HG03442 (cell line): ENCODE measurements around the gene DDX20.

ENCODE experiments used
- ATAC-seq: cut with Tn5 transposase; IDR thresholded peaks from one replicate; pipeline ENCODE4 v1.9.1; 2021; ENCODE audit warnings: mild to moderate bottlenecking, moderate library complexity; ENCODE audit not compliant: unreplicated experiment

DDX20 gene, protein sequence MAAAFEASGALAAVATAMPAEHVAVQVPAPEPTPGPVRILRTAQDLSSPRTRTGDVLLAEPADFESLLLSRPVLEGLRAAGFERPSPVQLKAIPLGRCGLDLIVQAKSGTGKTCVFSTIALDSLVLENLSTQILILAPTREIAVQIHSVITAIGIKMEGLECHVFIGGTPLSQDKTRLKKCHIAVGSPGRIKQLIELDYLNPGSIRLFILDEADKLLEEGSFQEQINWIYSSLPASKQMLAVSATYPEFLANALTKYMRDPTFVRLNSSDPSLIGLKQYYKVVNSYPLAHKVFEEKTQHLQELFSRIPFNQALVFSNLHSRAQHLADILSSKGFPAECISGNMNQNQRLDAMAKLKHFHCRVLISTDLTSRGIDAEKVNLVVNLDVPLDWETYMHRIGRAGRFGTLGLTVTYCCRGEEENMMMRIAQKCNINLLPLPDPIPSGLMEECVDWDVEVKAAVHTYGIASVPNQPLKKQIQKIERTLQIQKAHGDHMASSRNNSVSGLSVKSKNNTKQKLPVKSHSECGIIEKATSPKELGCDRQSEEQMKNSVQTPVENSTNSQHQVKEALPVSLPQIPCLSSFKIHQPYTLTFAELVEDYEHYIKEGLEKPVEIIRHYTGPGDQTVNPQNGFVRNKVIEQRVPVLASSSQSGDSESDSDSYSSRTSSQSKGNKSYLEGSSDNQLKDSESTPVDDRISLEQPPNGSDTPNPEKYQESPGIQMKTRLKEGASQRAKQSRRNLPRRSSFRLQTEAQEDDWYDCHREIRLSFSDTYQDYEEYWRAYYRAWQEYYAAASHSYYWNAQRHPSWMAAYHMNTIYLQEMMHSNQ

GRCh38 chr1:111755331-111756123 lies at the start of gene DDX20:
DDX20 (plus strand) TSS chr1:111755901; CDS start chr1:111755925, 24 bp downstream.
- ATAC-seq = peak; percentile 88

DNA sequence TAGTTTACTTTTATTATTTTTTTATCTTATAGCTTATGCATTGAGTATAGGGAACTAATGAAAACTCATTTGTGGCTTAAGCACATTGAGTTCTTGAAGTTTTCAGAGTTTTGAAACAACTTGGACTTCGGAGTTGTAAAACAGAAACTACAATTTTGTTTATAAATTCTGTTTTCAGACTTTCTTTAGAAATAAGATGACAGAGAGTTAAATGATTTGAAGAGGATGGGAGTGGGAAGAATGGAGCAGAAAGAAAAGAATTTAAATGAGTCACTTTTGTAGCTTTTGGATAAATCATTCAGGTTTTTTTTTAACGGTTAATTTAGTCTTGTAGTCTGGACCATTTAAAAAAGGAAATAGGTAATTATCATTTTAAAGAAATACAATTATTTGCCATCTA lies 48.8 kb upstream of the DDX20 start:
- no peak for ATAC-seq

- no peak for ATAC-seq
These were observed 47.8 kb upstream of the DDX20 start for GRCh38 chr1:111707906-111708305.

- ATAC-seq = no peak
These were observed 45.7 kb upstream of the DDX20 start for GRCh38 chr1:111709986-111710385.

- no peak for ATAC-seq
These were observed 39.4 kb upstream of the DDX20 start for GRCh38 chr1:111716333-111716732.

GRCh38 chr1:111717450-111717849 lies 38.3 kb upstream of the DDX20 start:
- ATAC-seq = no peak

- no peak for ATAC-seq
These were observed 36.6 kb upstream of the DDX20 start for GRCh38 chr1:111719135-111719534.

DNA sequence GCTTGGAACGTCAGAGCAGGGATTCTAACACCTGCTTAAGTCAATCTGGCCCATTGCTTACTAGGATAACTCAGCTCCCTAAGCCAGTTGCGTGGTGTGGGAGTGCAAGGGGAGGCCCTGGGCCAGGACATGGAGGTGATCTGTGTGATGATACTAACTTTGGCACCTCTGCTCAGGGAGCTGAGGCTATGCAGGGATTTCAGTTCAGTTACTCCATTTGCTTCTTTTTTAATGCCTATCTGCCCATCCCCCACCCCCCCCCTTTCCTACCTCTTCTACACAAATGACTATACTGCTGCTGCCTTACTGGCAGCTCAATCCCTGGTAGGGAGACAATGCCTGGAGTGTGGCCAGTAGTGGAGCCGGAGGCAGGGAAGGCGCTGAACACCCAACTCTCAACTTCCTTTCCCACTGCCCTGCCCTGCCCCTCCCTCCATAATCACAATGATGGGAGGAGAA lies 36.0 kb upstream of the DDX20 start:
- no peak for ATAC-seq

- no peak for ATAC-seq
These were observed 35.3 kb upstream of the DDX20 start for GRCh38 chr1:111720274-111720976.

GRCh38 chr1:111720977-111721786 lies 34.5 kb upstream of the DDX20 start:
- ATAC-seq = no peak

DNA sequence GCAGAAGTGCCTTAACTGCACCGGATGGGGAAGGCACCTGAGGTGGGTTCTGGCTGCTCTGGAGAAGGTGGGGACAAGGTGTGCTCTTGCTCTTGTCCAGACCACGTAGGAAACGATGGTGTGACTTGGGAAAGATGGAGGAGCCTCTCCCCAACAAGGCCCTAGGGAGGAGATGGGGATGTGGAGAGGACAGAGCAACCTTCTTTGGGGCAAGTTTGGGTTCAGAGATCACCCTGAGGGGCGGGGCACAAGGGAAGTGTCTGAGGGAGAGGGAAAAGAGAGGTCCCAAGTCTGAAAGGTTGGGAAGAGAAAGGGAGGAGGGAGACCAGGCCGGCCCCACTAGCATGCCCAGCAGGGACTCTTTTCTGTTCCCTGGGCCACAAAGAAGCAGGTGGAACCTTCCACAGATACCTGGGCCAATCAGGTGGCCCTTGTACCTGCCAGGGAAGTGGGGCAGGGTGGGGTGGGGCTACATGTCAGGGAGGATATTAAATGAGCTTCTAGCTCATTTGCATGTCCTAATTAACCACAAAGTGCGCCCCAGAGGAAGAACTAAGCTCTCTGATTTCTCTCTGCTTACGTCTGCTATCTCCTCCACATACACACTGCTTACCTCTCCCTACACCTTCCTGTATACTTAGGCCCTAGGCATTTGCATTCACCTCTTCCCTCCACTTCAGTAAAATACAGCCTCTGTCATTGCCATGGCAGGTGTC lies 32.5 kb upstream of the DDX20 start:
- ATAC-seq = no peak

- ATAC-seq = no peak
These were observed 31.8 kb upstream of the DDX20 start for GRCh38 chr1:111723871-111724270.

- no peak for ATAC-seq
These were observed 30.5 kb upstream of the DDX20 start for GRCh38 chr1:111725192-111725591.

DNA sequence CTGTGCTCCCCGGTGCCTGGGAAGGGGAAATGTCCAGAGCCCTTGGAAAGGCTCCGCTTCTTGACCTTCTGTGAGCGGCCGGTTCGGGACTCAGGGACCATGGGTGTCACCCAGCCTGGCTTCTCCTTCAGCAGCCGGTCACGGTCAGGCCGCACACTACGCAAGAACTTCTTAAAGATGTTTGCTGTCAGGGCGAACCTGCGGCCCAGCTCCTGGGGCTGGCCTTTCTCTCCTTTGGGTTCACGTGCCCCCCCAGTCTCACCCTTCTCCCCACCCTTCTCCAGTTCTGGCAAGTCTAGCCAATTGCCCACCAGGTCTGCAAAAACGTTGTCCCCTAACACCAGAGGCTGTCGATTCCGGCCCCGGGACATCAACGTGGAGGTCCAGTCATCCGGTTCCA lies 28.6 kb upstream of the DDX20 start:
- no peak for ATAC-seq

DNA sequence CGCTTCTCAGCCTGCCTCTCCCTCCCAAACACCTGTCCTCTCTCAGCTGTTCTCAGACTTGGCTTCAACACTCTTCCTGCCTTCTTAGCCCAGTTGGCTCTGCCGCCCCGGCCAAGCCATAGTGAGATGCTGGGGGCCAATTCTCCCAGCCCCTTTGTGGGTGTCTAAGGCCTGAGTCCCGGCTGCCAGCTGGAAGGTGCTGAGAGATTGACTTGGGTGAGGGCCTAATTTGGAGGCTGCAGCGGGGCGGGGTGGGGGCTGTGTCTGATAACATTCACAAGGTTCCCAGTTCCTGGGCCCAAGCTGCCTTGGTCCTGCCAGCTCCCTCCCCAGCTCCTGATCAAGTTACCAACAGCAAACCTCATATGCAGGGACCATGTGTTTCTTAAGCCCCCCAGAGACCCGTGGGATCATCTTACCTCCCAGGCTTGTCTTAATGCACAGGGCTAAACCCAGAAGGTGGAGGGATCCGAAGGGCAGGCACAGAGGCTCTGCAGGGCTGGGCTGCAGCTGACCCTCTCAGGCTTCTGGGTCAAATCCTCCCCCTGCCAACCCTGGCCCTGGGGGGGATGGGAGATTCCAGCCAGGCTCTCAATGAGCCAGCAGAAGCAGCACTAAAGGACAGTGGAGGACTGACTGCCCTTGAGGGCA lies 26.3 kb upstream of the DDX20 start:
- ATAC-seq = no peak

DNA sequence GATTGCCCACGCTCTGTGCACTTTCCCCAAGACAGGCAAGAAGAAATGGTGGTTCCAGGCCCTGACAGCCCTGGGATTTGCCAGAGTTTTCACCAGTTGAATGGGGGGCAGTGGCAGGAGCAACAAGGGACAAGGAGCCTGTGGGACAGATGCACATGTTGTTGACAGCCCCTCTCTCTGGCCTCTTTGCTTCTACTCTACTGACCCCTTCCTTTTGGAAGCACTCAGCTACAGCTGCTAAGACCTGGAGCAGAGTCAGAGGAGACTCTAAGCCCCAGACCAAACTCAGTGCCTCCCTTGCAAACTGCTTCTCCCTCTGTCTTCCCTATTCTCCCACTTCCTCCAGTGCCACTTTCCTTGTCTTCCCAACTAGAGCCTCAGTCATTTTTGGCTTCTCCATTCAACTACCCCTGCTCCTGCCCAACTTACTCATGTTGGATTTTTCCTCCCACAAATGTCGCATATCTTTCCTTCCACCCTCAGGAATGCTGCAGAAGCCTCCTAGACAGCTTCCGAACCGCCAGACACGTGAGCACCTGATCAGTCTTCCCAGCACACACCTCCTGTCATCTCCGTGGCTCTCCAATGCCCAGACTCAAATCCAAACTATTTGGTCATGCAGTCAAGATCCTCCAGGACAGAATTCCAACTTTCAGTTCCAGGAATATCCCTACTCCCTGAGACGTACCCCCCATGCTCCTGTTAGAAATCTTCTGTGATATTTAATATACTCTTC lies 25.6 kb upstream of the DDX20 start:
- ATAC-seq = no peak

- ATAC-seq = no peak
These were observed 25.0 kb upstream of the DDX20 start for GRCh38 chr1:111730706-111731105.

DNA sequence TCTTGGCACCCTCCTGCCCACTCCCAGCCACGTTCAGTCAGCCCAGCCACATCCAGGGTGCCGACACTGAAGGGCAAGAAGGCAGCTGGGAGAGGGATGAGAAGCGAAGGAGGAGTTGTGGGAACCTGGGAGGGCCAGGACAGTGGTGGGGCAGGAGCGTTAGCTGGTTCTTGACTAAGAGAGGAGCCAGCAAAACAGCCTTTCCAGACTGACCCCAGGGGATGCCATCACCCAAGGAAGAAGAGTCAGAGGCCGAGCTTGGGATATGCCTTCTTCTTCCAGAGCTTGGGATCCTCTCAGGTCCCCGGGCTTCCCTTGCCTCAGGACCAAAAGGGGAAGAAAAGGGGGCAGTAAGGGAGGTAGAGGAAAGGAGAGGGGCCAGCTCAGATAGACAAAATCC lies 23.7 kb upstream of the DDX20 start:
- ATAC-seq = no peak
